Upper lobe of right lung (tissue), 1 donor: ENCODE data around the gene APOA1. TPM values are rescaled to one million over a fixed set of nuclear protein-coding genes. Genes with fewer than 3 reads are reported as not detected.

Source experiments
- ATAC-seq: fragments of 200-7000 bp; cut with Tn5 transposase; one replicate; pipeline ENCODE4 v1.9.1; 2020; ENCODE audit warnings: mild to moderate bottlenecking, moderate library complexity
- DNase-seq: peaks from one replicate; pipeline ENCODE4 v3.0.0-alpha.2; 2020
- H3K27ac ChIP-seq: fragments of 200-600 bp; one replicate; pipeline ENCODE4 v1.8.0; 2022
- H3K27me3 ChIP-seq: fragments of 200-600 bp; one replicate; pipeline ENCODE4 v1.8.0; 2022; ENCODE audit warnings: mild to moderate bottlenecking
- H3K36me3 ChIP-seq: fragments of 200-600 bp; one replicate; pipeline ENCODE4 v1.8.0; 2022
- H3K4me1 ChIP-seq: fragments of 200-600 bp; one replicate; pipeline ENCODE4 v1.8.0; 2022
- H3K4me3 ChIP-seq: fragments of 200-600 bp; one replicate; pipeline ENCODE4 v1.8.0; 2022; ENCODE audit warnings: mild to moderate bottlenecking
- H3K9me3 ChIP-seq: fragments of 200-600 bp; one replicate; pipeline ENCODE4 v1.8.0; 2022
- intact Hi-C: fragments of 100-400 bp; cut with DNase I; formaldehyde crosslinking; loops from one replicate; pipeline ENCODE4 v1.11.0; 2022
- total RNA-seq: library from RNA; stranded (reverse); fragmentation: NEBNext Ultra II Directional; extraction: Animal tissue kit (Norgen Biotek cat#: 25700); gene quantifications from one replicate; pipeline ENCODE4 v1.2.1, GENCODE V29; 2021
- TF ChIP-seq, protein P1 (sequence below): fragments of 200-600 bp; IDR thresholded peaks from one replicate; pipeline ENCODE4 v1.8.0; 2022; ENCODE audit warnings: antibody characterized with exemption
- donor health status: DM: no; HTN: yes; CAD: no; lungs with severe emphysema.

APOA1 gene
- total RNA-seq, 1 donor from 2014 or later, result 5.4 TPM

DNA sequence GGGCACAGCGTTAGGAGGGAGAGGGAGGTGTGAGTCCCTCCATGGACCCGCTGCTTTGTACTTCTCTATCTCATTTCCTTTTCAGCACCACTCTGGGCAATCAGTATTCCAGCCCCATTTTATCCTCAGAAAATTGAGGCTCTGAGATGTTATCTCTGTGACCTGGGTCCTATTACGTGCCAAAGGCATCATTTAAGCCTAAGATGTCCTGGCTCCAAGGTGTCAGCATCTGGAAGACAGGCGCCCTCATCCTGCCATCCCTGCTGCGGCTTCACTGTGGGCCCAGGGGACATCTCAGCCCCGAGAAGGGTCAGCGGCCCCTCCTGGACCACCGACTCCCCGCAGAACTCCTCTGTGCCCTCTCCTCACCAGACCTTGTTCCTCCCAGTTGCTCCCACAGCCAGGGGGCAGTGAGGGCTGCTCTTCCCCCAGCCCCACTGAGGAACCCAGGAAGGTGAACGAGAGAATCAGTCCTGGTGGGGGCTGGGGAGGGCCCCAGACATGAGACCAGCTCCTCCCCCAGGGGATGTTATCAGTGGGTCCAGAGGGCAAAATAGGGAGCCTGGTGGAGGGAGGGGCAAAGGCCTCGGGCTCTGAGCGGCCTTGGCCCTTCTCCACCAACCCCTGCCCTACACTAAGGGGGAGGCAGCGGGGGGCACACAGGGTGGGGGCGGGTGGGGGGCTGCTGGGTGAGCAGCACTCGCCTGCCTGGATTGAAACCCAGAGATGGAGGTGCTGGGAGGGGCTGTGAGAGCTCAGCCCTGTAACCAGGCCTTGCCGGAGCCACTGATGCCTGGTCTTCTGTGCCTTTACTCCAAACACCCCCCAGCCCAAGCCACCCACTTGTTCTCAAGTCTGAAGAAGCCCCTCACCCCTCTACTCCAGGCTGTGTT is 8.5 kb downstream of the APOA1 start:
- H3K4me3 ChIP-seq, result no peak overlapping the region
- H3K36me3 ChIP-seq, result no peaks in the 10 kb centered on the region
- DNase-seq (no peak), ATAC-seq (no peak)
- H3K27ac ChIP-seq, result no peak overlapping the region
- H3K9me3 ChIP-seq, result no peaks in the 10 kb centered on the region
- no peaks in the 10 kb centered on the region for H3K27me3 ChIP-seq
- TF ChIP-seq, protein P1, sequence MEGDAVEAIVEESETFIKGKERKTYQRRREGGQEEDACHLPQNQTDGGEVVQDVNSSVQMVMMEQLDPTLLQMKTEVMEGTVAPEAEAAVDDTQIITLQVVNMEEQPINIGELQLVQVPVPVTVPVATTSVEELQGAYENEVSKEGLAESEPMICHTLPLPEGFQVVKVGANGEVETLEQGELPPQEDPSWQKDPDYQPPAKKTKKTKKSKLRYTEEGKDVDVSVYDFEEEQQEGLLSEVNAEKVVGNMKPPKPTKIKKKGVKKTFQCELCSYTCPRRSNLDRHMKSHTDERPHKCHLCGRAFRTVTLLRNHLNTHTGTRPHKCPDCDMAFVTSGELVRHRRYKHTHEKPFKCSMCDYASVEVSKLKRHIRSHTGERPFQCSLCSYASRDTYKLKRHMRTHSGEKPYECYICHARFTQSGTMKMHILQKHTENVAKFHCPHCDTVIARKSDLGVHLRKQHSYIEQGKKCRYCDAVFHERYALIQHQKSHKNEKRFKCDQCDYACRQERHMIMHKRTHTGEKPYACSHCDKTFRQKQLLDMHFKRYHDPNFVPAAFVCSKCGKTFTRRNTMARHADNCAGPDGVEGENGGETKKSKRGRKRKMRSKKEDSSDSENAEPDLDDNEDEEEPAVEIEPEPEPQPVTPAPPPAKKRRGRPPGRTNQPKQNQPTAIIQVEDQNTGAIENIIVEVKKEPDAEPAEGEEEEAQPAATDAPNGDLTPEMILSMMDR, result no peak
- intact Hi-C loops, result no loop called here
- H3K4me1 ChIP-seq, result no peaks in the 10 kb centered on the region

DNA sequence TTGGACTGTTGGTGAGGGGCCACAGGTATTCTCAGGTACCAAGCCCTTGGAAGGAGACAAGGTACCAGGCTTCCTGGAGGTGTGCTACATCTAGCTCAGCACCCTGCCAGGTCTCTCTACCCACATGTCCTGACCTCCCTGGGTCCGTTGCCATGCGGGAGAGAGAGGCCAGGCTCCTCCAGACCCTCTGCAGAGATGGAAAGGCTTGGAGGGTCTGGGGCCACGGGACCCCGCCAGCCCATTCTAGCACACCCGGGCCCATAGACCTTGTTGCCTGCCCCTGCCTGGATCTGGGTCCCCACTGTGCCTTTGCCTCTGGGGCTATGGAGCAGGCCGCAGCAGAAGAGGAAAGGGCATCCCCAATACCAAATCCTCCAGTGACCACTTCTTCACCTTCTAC is 10.0 kb downstream of the APOA1 start:
- Histone ChIP-seq H3K9me3 (no peaks in the 10 kb centered on the region), H3K4me3 (no peak overlapping the region), H3K36me3 (no peaks in the 10 kb centered on the region), H3K4me1 (no peaks in the 10 kb centered on the region), H3K27me3 (no peaks in the 10 kb centered on the region), H3K27ac (no peak overlapping the region)
- TF ChIP-seq, protein P1, result no peak
- peak; percentile 45 for DNase-seq
- intact Hi-C loops, result no loop called here
- ATAC-seq, result no peak

GRCh38 chr11:116826751-116827431 is 10.5 kb downstream of the APOA1 start:
- Histone ChIP-seq H3K9me3 (no peaks in the 10 kb centered on the region), H3K4me3 (no peak overlapping the region), H3K4me1 (no peaks in the 10 kb centered on the region), H3K36me3 (no peaks in the 10 kb centered on the region), H3K27ac (no peak overlapping the region), H3K27me3 (no peaks in the 10 kb centered on the region)
- no peak for ATAC-seq
- no peak for DNase-seq
- TF ChIP-seq, protein P1, result no peak
- intact Hi-C loops, result no loop called here

- Histone ChIP-seq H3K36me3 (no peaks in the 10 kb centered on the region), H3K27ac (no peak overlapping the region), H3K4me3 (no peak overlapping the region), H3K4me1 (no peaks in the 10 kb centered on the region), H3K9me3 (no peaks in the 10 kb centered on the region), H3K27me3 (no peaks in the 10 kb centered on the region)
- DNase-seq (no peak), ATAC-seq (no peak)
- intact Hi-C loops, result no loop called here
- TF ChIP-seq, protein P1, result no peak
These were observed 11.3 kb downstream of the APOA1 start for GRCh38 chr11:116825854-116826750.

DNA sequence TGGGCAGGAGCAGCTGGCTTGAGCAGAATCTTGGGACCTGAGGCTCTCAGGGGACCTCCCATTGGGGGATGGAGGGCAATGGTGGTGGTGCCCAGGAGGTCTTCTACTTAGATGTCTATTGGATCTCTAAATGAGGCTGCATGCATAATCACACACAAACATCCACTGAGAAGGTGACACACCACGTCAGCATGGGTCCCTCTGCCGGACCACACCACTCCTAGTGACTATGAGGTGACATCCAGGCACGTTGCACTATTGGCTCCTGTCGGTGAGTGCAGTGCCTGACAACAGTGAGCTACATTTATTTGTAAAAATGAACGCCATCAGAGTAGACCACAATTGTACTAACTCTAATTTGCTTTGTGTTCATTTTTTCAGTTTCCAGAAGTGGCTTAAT is 12.0 kb downstream of the APOA1 start:
- TF ChIP-seq, protein P1, result no peak
- intact Hi-C loops, result no loop called here

More for the DNA sequence above, 12.0 kb downstream of the APOA1 start:
- Histone ChIP-seq H3K27me3 (no peaks in the 10 kb centered on the region), H3K27ac (no peak overlapping the region), H3K4me3 (no peak overlapping the region), H3K36me3 (no peaks in the 10 kb centered on the region), H3K4me1 (no peaks in the 10 kb centered on the region), H3K9me3 (no peaks in the 10 kb centered on the region)
- ATAC-seq (no peak), DNase-seq (no peak)
